Mesendoderm (in vitro differentiated cells): Measurements from ENCODE around the gene VSX1.

Experiments
- DNase-seq: peaks from one replicate; pipeline ENCODE4 v3.0.0; 2013
- H2AK5ac ChIP-seq: 2 replicates; pipeline ENCODE4 v1.6.1; 2013; ENCODE audit warnings: low read length, inconsistent platforms
- H2BK120ac ChIP-seq: 2 replicates; pipeline ENCODE4 v1.6.1; 2013; ENCODE audit warnings: low read depth, mild to moderate bottlenecking, low read length, moderate library complexity, mixed read lengths
- H2BK15ac ChIP-seq: replicated peaks from 2 replicates; pipeline ENCODE4 v1.6.1; 2013; ENCODE audit warnings: low read depth, mild to moderate bottlenecking, moderate library complexity
- H2BK5ac ChIP-seq: 2 replicates; pipeline ENCODE4 v1.6.1; 2013; ENCODE audit warnings: low read length, inconsistent platforms
- H3K18ac ChIP-seq: 2 replicates; pipeline ENCODE4 v1.6.1; 2013; ENCODE audit warnings: mild to moderate bottlenecking, low read length, mixed read lengths
- H3K23ac ChIP-seq: one replicate; pipeline ENCODE4 v1.6.1; 2013; ENCODE audit warnings: low read length
- H3K27ac ChIP-seq: 2 replicates; pipeline ENCODE4 v1.5.1; 2013; ENCODE audit warnings: low read depth, mild to moderate bottlenecking, inconsistent platforms, low read length, moderate library complexity
- H3K27me3 ChIP-seq: 2 replicates; pipeline ENCODE4 v1.6.1; 2013; ENCODE audit warnings: low read length, control low read depth, mild to moderate bottlenecking, inconsistent platforms; ENCODE audit not compliant: insufficient read depth, poor library complexity
- H3K36me3 ChIP-seq: 2 replicates; pipeline ENCODE4 v1.6.1; 2013; ENCODE audit warnings: low read length, inconsistent platforms; ENCODE audit not compliant: control insufficient read depth, insufficient read depth
- H3K4ac ChIP-seq: one replicate; pipeline ENCODE4 v1.6.1; 2013; ENCODE audit warnings: low read depth, mild to moderate bottlenecking, low read length, moderate library complexity
- H3K4me1 ChIP-seq: 2 replicates; pipeline ENCODE4 v1.6.1; 2013; ENCODE audit warnings: low read depth, low read length, inconsistent platforms; ENCODE audit not compliant: control insufficient read depth
- H3K4me2 ChIP-seq: 2 replicates; pipeline ENCODE4 v1.6.1; 2013; ENCODE audit warnings: low read length
- H3K4me3 ChIP-seq: 2 replicates; pipeline ENCODE4 v1.5.1; 2013; ENCODE audit warnings: mild to moderate bottlenecking, low read length
- H3K56ac ChIP-seq: one replicate; pipeline ENCODE4 v1.6.1; 2013; ENCODE audit warnings: low read length
- H3K79me1 ChIP-seq: 2 replicates; pipeline ENCODE4 v1.6.1; 2013; ENCODE audit warnings: low read length, inconsistent platforms
- H3K79me2 ChIP-seq: 2 replicates; pipeline ENCODE4 v1.6.1; 2013; ENCODE audit warnings: mild to moderate bottlenecking, low read length; ENCODE audit not compliant: control insufficient read depth, insufficient read depth
- H3K9ac ChIP-seq: 2 replicates; pipeline ENCODE4 v1.6.1; 2013; ENCODE audit warnings: low read length, inconsistent platforms
- H4K5ac ChIP-seq: one replicate; pipeline ENCODE4 v1.6.1; 2013; ENCODE audit warnings: low read length
- H4K8ac ChIP-seq: one replicate; pipeline ENCODE4 v1.6.1; 2013; ENCODE audit warnings: low read depth, mild to moderate bottlenecking, control low read depth, low read length, moderate library complexity
- WGBS: extraction: QIAGEN DNeasy Blood & Tissue Kit; methylation state at CpG from one replicate; pipeline ENCODE4 v1.1.7; 2013; ENCODE audit warnings: low lambda C conversion rate, missing lambda C conversion rate; ENCODE audit not compliant: insufficient coverage; ENCODE audit errors: extremely low coverage; 5-methylcytosine and 5-hydroxymethylcytosine counted together

The VSX1 gene

DNA sequence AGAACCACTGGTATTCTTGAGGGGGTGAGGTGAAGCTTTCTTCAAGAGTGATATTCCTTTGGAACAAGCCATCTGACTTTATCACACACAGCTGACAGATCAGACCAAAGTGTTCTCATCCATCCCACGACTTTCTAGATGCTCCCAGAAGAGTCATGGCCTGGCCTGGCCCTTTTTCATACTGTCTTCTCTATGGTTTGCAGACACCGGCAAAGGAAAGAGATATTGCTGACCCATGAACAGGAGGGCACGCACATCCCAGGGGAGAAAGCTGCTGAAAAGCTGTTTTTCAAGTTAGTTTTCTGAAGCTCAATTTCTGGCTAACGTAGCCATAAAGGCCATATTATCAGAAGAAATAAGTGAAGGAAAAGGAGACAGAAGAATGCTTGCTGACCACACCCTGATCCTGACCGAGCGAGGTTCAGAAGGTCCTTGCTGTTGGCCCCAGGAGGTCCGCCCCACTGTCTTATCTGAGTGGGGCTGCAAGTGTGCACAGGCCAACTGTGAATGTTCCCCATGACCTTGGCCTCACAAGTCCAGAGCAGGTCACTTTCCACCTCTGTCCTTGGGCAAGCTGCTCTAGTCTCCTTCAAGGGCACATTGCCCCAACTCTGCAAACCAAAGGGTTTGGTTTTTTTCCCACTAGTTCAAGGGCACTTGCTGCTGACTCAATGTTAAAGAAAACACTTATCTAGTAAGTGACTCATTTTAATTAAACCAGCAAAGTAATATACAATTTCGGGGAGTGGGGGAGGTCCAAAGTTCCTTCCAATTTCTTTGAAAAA is 26.0 kb downstream of the VSX1 start:
- no peak overlapping the region for H3K56ac ChIP-seq
- H3K4me2 ChIP-seq, result no peak overlapping the region
- H4K8ac ChIP-seq, result no peak overlapping the region
- H2BK120ac ChIP-seq, result no peak overlapping the region
- H3K4me3 ChIP-seq, result no peak overlapping the region
- H3K36me3 ChIP-seq, result no peaks in the 10 kb centered on the region
- H2BK5ac ChIP-seq, result no peak overlapping the region
- H3K4ac ChIP-seq, result no peak overlapping the region
- no peaks in the 10 kb centered on the region for H3K79me2 ChIP-seq
- H3K79me1 ChIP-seq, result no peaks in the 10 kb centered on the region
- H3K27ac ChIP-seq, result no peak overlapping the region
- no CpG with 5 or more reads among the region's 8 CpGs for WGBS
- H3K4me1 ChIP-seq, result no peaks in the 10 kb centered on the region
- H3K23ac ChIP-seq, result no peak overlapping the region
- DNase-seq, result no peak
- no peak overlapping the region for H3K9ac ChIP-seq
- H2BK15ac ChIP-seq, result no peak overlapping the region
- H2AK5ac ChIP-seq, result no peak overlapping the region
- no peak overlapping the region for H4K5ac ChIP-seq
- peaks cover 43% of the 10 kb centered on the region for H3K27me3 ChIP-seq
- H3K18ac ChIP-seq, result no peak overlapping the region

DNA sequence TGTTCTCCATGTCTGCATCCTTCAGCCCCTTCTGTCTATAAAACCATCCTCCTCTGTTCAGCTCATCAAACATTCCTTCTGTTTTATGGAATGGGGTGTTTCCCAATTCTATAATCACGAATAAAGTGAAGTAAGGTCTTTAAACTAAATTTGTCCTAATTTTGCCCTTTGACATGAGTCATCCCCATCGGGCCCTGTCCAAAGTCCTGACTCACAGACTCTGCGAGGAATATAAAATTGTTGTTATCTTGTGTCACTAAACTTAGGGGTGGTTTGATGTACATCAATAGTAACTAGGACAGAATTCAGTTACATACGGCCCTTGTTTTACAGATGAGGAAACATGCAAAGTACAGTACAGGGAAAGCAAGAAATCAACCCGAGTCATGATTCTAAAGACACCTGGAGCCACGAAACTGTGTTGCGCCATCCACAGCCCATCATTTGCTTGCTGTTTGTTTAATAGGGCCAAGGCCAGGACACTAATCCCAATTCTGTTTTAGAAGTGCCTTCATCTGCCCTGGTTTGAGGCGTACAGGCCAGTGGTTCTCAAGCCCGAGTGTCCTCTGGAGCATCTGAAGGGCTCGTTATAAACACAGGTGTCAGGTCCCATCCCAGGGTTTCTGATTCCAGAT is 26.8 kb downstream of the VSX1 start:
- Histone ChIP-seq H3K23ac (no peak overlapping the region), H3K27me3 (peaks cover 40% of the 10 kb centered on the region), H4K8ac (no peak overlapping the region), H3K27ac (no peak overlapping the region), H3K56ac (no peak overlapping the region), H3K36me3 (no peaks in the 10 kb centered on the region), H2BK15ac (no peak overlapping the region), H3K79me2 (no peaks in the 10 kb centered on the region), H3K4me2 (no peak overlapping the region), H3K9ac (no peak overlapping the region), H3K4ac (no peak overlapping the region), H3K4me3 (no peak overlapping the region), H2AK5ac (no peak overlapping the region), H3K18ac (no peak overlapping the region), H2BK5ac (no peak overlapping the region), H3K4me1 (no peaks in the 10 kb centered on the region), H3K79me1 (no peaks in the 10 kb centered on the region), H2BK120ac (no peak overlapping the region), H4K5ac (no peak overlapping the region)
- WGBS, result no CpG with 5 or more reads among the region's 10 CpGs
- no peak for DNase-seq

DNA sequence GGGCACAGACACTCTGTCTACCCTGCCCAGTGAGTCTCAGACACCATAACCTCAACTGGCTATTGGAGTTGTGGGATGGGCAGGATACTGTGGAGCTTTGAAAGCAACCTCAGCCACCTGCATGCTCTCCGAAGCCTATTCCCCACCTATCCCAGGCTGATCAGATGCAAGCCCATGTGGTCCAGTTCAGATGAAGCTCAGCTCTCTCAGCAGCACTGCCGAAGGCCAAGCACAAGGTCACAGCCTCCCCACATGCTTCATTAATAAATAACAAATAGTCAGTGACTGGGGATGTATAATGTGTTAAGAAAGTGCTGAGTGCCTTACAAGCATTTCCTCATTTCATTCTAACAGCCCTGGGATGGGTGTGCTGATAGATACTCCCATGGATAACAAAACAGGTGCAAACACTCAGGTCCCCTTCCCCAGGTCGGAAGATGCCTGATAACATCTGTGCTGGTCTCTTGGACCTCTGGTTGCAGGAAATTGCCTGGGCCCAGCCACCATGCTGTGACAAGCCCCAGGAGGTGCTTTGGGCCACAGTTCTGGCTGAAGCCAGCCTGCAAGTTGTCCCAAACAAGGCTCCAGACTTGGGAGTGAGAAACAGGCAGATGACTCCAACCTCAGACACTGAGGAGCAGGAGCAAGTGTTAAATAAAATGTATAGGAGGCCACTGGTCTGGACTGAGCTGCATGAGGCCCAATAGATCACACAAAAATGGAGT is 27.7 kb downstream of the VSX1 start:
- DNase-seq, result no peak
- Histone ChIP-seq H3K4ac (no peak overlapping the region), H3K4me1 (no peaks in the 10 kb centered on the region), H3K36me3 (no peaks in the 10 kb centered on the region), H2BK120ac (no peak overlapping the region), H3K23ac (no peak overlapping the region), H2BK5ac (no peak overlapping the region), H3K9ac (no peak overlapping the region), H2BK15ac (no peak overlapping the region), H4K5ac (no peak overlapping the region), H3K27me3 (peaks cover 35% of the 10 kb centered on the region), H3K79me1 (no peaks in the 10 kb centered on the region), H3K27ac (no peak overlapping the region), H3K79me2 (no peaks in the 10 kb centered on the region), H3K4me2 (no peak overlapping the region), H3K4me3 (no peak overlapping the region), H2AK5ac (no peak overlapping the region), H3K56ac (no peak overlapping the region), H4K8ac (no peak overlapping the region), H3K18ac (no peak overlapping the region)
- no CpG with 5 or more reads among the region's 3 CpGs for WGBS

DNA sequence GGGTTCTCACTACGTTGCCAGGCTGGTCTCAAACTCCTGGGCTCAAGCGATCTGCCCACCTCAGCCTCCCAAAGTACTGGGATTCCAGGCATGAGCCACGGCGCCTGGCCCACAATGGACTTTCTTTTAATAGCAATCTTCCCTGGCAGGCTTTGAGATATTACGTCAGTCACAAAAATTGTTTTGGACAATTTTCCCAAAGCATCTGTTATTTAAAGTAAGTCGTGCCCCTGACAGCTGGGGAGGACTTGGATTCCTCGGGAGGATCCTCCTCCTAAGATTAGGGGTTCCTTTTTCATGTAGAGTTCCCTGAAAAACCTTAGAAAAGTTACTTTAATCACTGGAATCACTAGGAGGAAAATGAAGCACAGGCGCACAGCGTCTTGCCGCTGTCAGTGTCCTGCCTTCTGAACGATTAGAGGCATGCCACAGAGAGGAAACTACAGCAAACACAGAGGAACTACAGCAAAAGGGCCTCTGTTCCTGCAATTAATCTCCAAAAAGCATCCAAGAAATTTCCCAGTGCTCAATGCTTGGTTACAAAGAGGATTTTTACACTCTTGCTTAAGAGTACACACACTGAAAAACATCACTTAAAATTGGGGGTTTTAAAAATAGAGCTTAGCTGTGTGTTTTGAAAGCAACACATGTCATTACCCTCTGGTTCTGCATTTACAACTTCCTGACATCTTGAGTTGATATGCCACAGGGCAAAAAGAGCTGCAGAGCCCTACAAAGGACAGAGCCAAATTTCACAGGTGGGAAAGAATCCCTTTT is 28.5 kb downstream of the VSX1 start:
- no peaks in the 10 kb centered on the region for H3K4me1 ChIP-seq
- H3K79me1 ChIP-seq, result no peaks in the 10 kb centered on the region
- no peak for DNase-seq
- no peak overlapping the region for H3K18ac ChIP-seq
- H3K27ac ChIP-seq, result no peak overlapping the region
- H2BK120ac ChIP-seq, result no peak overlapping the region
- no peak overlapping the region for H4K8ac ChIP-seq
- H3K9ac ChIP-seq, result no peak overlapping the region
- no peak overlapping the region for H3K4me2 ChIP-seq
- H3K27me3 ChIP-seq, result peaks cover 27% of the 10 kb centered on the region
- no peak overlapping the region for H2BK15ac ChIP-seq
- no peak overlapping the region for H4K5ac ChIP-seq
- H3K36me3 ChIP-seq, result no peaks in the 10 kb centered on the region
- no peak overlapping the region for H2BK5ac ChIP-seq
- H3K79me2 ChIP-seq, result no peaks in the 10 kb centered on the region
- no CpG with 5 or more reads among the region's 11 CpGs for WGBS
- H3K23ac ChIP-seq, result no peak overlapping the region
- no peak overlapping the region for H2AK5ac ChIP-seq
- no peak overlapping the region for H3K4ac ChIP-seq
- no peak overlapping the region for H3K4me3 ChIP-seq
- no peak overlapping the region for H3K56ac ChIP-seq

DNA sequence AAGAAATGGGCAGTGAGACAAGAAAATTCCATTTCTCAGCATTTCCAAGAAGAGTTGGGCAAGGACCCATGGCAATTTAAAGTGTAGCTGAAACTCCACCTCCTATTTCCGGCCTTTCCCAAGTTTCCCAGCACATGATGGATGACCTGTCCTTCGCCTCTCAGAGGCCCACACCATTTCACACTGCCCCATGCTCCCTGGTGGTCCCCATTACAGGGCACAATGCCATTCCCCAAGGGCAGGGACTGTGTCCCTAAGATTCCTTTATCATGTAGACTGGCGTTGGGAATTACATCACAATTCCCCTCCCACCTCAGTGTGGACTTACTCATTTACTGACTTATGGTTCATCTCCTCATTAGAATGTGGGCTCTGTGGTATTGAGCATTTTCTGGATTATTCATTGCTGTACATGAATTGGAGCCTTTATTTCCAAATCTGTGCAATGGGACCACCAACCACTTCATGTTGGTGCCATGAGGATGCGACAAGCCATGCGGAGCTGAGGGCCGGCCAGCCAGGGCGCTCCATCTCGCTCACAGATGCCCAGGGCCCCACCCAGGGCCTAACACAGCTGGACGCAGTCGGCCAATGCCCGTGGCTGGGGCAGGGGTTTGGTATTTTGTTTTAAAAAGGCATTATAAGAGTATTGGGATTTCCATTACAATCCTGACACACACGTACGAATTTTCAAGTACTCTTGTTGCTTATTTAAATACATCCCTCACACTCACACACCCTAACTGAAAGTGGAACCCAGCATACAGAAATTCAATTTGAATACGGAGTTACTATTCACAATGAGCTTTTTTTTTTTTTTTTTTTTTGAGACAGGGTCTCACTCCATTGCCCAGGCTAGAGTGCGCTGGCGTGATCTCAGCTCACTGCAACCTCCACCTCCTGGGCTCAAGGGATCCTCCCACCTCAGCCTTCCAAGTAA is 29.4 kb downstream of the VSX1 start:
- no peak overlapping the region for H3K4me2 ChIP-seq
- no peaks in the 10 kb centered on the region for H3K4me1 ChIP-seq
- no peak overlapping the region for H2BK15ac ChIP-seq
- H3K27ac ChIP-seq, result no peak overlapping the region
- H3K27me3 ChIP-seq, result peaks cover 19% of the 10 kb centered on the region
- H3K18ac ChIP-seq, result no peak overlapping the region
- no peak for DNase-seq
- no peak overlapping the region for H4K8ac ChIP-seq
- no peak overlapping the region for H3K9ac ChIP-seq
- no CpG with 5 or more reads among the region's 16 CpGs for WGBS
- no peak overlapping the region for H4K5ac ChIP-seq
- H3K79me1 ChIP-seq, result no peaks in the 10 kb centered on the region
- no peaks in the 10 kb centered on the region for H3K79me2 ChIP-seq
- no peaks in the 10 kb centered on the region for H3K36me3 ChIP-seq
- no peak overlapping the region for H3K4ac ChIP-seq
- H2AK5ac ChIP-seq, result no peak overlapping the region
- no peak overlapping the region for H3K56ac ChIP-seq
- H2BK120ac ChIP-seq, result no peak overlapping the region
- H2BK5ac ChIP-seq, result no peak overlapping the region
- no peak overlapping the region for H3K4me3 ChIP-seq
- H3K23ac ChIP-seq, result no peak overlapping the region
